GM12878 (cell line): Measurements from ENCODE around the gene ZMIZ1. TPM values are rescaled to one million over a fixed set of nuclear protein-coding genes. Genes with fewer than 3 reads are reported as not detected.

Experiments used
- ATAC-seq: fragments of 200-7000 bp; cut with Tn5 transposase; 3 replicates; pipeline ENCODE4 v1.9.1; 2020; ENCODE audit warnings: mild to moderate bottlenecking, moderate library complexity
- BruUV-seq: library from RNA; stranded (reverse); fragments of 400-500 nt; replicated peaks from 2 replicates; lab custom pipeline; 2021; lab: Mats Ljungman, UMichigan
- CTCF ChIA-PET: fragments of 300-600 bp; sonication (Branson Sonifier 250); formaldehyde crosslinking; extraction: SDS; loops from one replicate; lab custom pipeline; 2021; ENCODE audit warnings: inconsistent platforms; lab: Yijun Ruan, JAX
- POLR2A ChIA-PET: fragments of 350-600 bp; formaldehyde crosslinking; extraction: SDS; loops from one replicate; lab custom pipeline; 2021; ENCODE audit warnings: inconsistent platforms; lab: Charles Lee
- RAD21 ChIA-PET: fragments of 300-600 bp; sonication (Branson Sonifier 250); formaldehyde crosslinking; loops from one replicate; lab custom pipeline; 2023; ENCODE audit warnings: antibody characterized with exemption; ENCODE audit not compliant: unreplicated experiment; lab: Charles Lee
- SMC1A ChIA-PET: fragments of 300-600 bp; sonication (Branson Sonifier 250); formaldehyde crosslinking; loops from one replicate; lab custom pipeline; 2023; ENCODE audit not compliant: unreplicated experiment, uncharacterized antibody; lab: Charles Lee
- DNase-seq: peaks from one replicate; pipeline ENCODE4 v3.0.0-alpha.2; 2011; ENCODE audit warnings: low read depth, low spot score
- FAIRE-seq: peaks from 3 replicates; lab custom pipeline; 2011; peaks lifted over from hg19 to GRCh38; lab: Jason Lieb, UNC
- H2AFZ ChIP-seq: 2 replicates; pipeline ENCODE4 v1.6.0; 2011; ENCODE audit warnings: low read depth, low read length, control low read depth; ENCODE audit not compliant: control insufficient read depth
- H3K27ac ChIP-seq: 2 replicates; pipeline ENCODE4 v1.5.1; 2011; ENCODE audit warnings: control low read depth; ENCODE audit not compliant: control insufficient read depth, insufficient read depth
- H3K27me3 ChIP-seq, 2 experiments: replicated peaks in 1 of 2; 2 replicates each; pipeline versions ENCODE4 v1.6.0 to v1.6.1; 2011; ENCODE audit warnings: low read length in 1 of 2; ENCODE audit not compliant: control insufficient read depth in 2 of 2, insufficient read depth in 2 of 2
- H3K36me3 ChIP-seq, 2 experiments: 2 replicates each; pipeline ENCODE4 v1.5.1; 2011; ENCODE audit warnings: low read length in 1 of 2; ENCODE audit not compliant: control insufficient read depth in 2 of 2, insufficient read depth in 2 of 2
- H3K4me1 ChIP-seq: 2 replicates; pipeline ENCODE4 v1.6.1; 2011; ENCODE audit warnings: mild to moderate bottlenecking, low read length, moderate library complexity, mixed read lengths; ENCODE audit not compliant: control insufficient read depth, insufficient read depth
- H3K4me2 ChIP-seq: 2 replicates; pipeline ENCODE4 v1.6.0; 2011; ENCODE audit warnings: control low read depth; ENCODE audit not compliant: control insufficient read depth, insufficient read depth
- H3K4me3 ChIP-seq: fragments of 200-600 bp; sonication (generic); 2 replicates; pipeline ENCODE4 v1.5.1; 2016
- H3K79me2 ChIP-seq: 2 replicates; pipeline ENCODE4 v1.6.0; 2011; ENCODE audit warnings: low read length; ENCODE audit not compliant: control insufficient read depth, insufficient read depth
- H3K9ac ChIP-seq: 2 replicates; pipeline ENCODE4 v1.8.0; 2011; ENCODE audit warnings: low read length, control low read depth, mixed read lengths; ENCODE audit not compliant: control insufficient read depth, insufficient read depth
- H3K9me3 ChIP-seq: replicated peaks from 3 replicates; pipeline ENCODE4 v1.5.1; 2011; ENCODE audit warnings: mild to moderate bottlenecking, low read length; ENCODE audit not compliant: control insufficient read depth, insufficient read depth
- H4K20me1 ChIP-seq: 2 replicates; pipeline ENCODE4 v1.6.0; 2011; ENCODE audit not compliant: control insufficient read depth, insufficient read depth
- DPF2 ChIP-seq: fragments of 450-650 bp; IDR thresholded peaks from 2 replicates; pipeline ENCODE4 v1.6.1; 2017; ENCODE audit warnings: mild to moderate bottlenecking
- IKZF2 ChIP-seq, 2 experiments: fragments of 450-650 bp; IDR thresholded peaks; 2 replicates each; pipeline ENCODE4 v1.6.1; 2017; ENCODE audit warnings: mild to moderate bottlenecking in 2 of 2, moderate library complexity in 2 of 2
- MEF2A ChIP-seq: IDR thresholded peaks from 2 replicates; pipeline ENCODE4 v1.6.1; 2011; ENCODE audit warnings: low read depth, mild to moderate bottlenecking, low read length, moderate library complexity; ENCODE audit not compliant: insufficient read depth
- NFIC ChIP-seq: IDR thresholded peaks from 2 replicates; pipeline ENCODE4 v1.6.1; 2012; ENCODE audit warnings: low read depth, mild to moderate bottlenecking, inconsistent platforms, low read length, moderate library complexity
- SPI1 ChIP-seq: IDR thresholded peaks from 2 replicates; pipeline ENCODE4 v1.6.1; 2011; ENCODE audit warnings: low read depth, mild to moderate bottlenecking, low read length, moderate library complexity, borderline replicate concordance; ENCODE audit not compliant: insufficient read depth
- STAT3 ChIP-seq: IDR thresholded peaks from 2 replicates; pipeline ENCODE4 v1.6.1; 2011; ENCODE audit warnings: low read depth, low read length, improper control_type of control experiment
- SUPT20H ChIP-seq: IDR thresholded peaks from 2 replicates; pipeline ENCODE4 v1.6.1; 2011; ENCODE audit warnings: low read depth, mild to moderate bottlenecking, low read length, moderate library complexity, borderline replicate concordance; ENCODE audit not compliant: control insufficient read depth
- WGBS: methylation state at CpG from one replicate; pipeline ENCODE4 v1.1.6; 2016; ENCODE audit warnings: low lambda C conversion rate; ENCODE audit not compliant: insufficient replicate concordance, insufficient coverage; ENCODE audit errors: missing lambda C conversion rate; 5-methylcytosine and 5-hydroxymethylcytosine counted together
- in situ Hi-C: fragments of 300-500 bp; cut with MboI; formaldehyde crosslinking; loops from 9 replicates; pipeline ENCODE4 v1.14.3; 2018; ENCODE audit warnings: mixed read lengths
- intact Hi-C: fragments of 100-400 bp; cut with micrococcal nuclease; formaldehyde crosslinking; loops from one replicate; pipeline ENCODE4 v1.14.2; 2022; ENCODE audit not compliant: unreplicated experiment
- polyA plus RNA-seq, 11 experiments: library from polyadenylated mRNA; depleted of rRNA in 4 of 11; unstranded in 6 of 11; stranded (reverse) in 5 of 11; fragments of >200 nt; fragmentation: Nextera tagmentation in 4 of 11; fragmentation: Illumina TruSeq in 1 of 11; extraction: Ambion mirVana in 4 of 11; extraction: Trizol in 1 of 11; gene quantifications; 1 replicate in 1 of 11; 2 replicates in 10 of 11; pipeline versions ENCODE4 v1.2.1 to v1.2.3, GENCODE V29; 2011 to 2016; ENCODE audit warnings: inconsistent platforms in 2 of 11, missing spikeins in 2 of 11, low read depth in 1 of 11
- total RNA-seq, 4 experiments: library from RNA; depleted of rRNA in 3 of 4; stranded (reverse); fragments of >200 nt in 3 of 4; fragmentation: Illumina TruSeq in 1 of 4; extraction: Trizol in 1 of 4; gene quantifications; 2 replicates each; pipeline versions ENCODE4 v1.2.1 to v1.2.3, GENCODE V29; 2013 to 2021
- TF ChIP-seq, protein P1 (sequence below): fragments of 450-650 bp; IDR thresholded peaks from 2 replicates; pipeline ENCODE4 v1.6.1; 2016; ENCODE audit warnings: mild to moderate bottlenecking
- TF ChIP-seq, protein P2 (sequence below): IDR thresholded peaks from 2 replicates; pipeline ENCODE4 v1.6.1; 2012; ENCODE audit warnings: low read length, inconsistent platforms
- TF ChIP-seq, protein P3 (sequence below): fragments of 450-650 bp; IDR thresholded peaks from 2 replicates; pipeline ENCODE4 v1.6.1; 2014; ENCODE audit warnings: mild to moderate bottlenecking
- TF ChIP-seq, protein P4 (sequence below): fragments of 450-650 bp; IDR thresholded peaks from 2 replicates; pipeline ENCODE4 v1.6.1; 2017; ENCODE audit warnings: mild to moderate bottlenecking, moderate library complexity
- TF ChIP-seq, protein P5 (sequence below): IDR thresholded peaks from 2 replicates; pipeline ENCODE4 v1.6.1; 2011; ENCODE audit warnings: low read depth, low read length, improper control_type of control experiment, borderline replicate concordance

ZMIZ1 gene
- total and polyA plus RNA-seq, 10 of the 15 experiments (the other 5 are each of a cell fraction or from before 2014, with no cell fraction given): 3.1 to 82.3 (median 14.9) TPM

DNA sequence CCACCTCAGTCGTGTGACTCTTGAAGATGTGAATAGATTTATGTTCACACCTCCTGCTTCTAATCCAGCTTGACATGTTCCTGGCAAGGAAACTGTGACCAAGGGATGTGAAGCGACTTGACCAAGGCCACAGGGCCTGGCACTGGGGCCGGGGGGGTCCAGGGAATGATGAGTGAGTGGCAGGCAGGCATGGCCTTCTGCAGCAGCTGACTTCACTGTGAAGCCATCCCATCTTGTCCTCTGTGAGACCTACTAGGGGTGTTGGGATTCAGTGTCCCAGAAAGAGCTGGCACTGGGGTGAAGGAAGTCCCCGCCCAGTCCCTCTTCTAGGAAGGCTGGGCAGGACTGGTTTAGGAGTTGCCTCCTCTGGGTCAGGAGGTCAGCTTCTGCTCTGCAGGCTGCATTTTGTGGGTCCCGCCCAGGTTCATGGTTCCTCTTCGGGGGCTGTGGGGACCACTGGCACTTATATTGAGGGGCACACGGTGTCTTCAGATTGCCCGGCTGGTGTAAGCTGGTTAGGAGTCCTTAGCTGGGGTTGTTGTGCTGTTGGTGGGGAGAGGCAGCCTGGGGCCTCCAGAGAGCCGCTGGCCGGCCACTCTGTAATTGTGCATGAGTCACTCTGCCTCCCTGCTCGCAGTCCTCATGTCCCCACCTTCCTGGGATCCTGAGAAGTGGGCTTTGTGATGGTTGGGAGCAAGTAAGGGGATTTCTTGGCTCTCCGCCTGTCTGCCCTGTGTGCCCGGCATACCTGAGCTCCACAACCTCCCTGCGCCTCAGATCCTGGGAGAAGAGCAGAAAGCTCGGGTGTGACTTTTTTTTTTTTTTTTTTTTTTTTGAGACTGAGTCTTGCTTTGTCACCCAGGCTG lies 11.0 kb downstream of the ZMIZ1 start:
- Histone ChIP-seq H3K27ac (no peak overlapping the region), H4K20me1 (no peaks in the 10 kb centered on the region), H3K4me1 (peaks cover 29% of the 10 kb centered on the region), H3K79me2 (no peaks in the 10 kb centered on the region), H3K4me2 (no peak overlapping the region), H3K27me3 (no peaks in the 10 kb centered on the region), H3K4me3 (no peak overlapping the region), H3K9ac (no peak overlapping the region), H3K36me3 (no peaks in the 10 kb centered on the region), H3K9me3 (no peaks in the 10 kb centered on the region), H2AFZ (no peak overlapping the region)
- WGBS: 43% methylated on average over 12 of the region's 15 CpGs
- ChIA-PET POLR2A (no interaction called here), RAD21 (no interaction called here), SMC1A (interaction anchor here (0.6 kb wide), 1 partner anchor 314 kb away, joined by 3 read pairs; no protein-coding TSS in a partner anchor), CTCF (interaction anchor here (1.0 kb wide), 1 partner anchor 123 kb away, joined by 3 read pairs; no protein-coding TSS in a partner anchor)
- intact Hi-C loops (no loop called here), in situ Hi-C loops (no loop called here)
- ATAC-seq (no peak), FAIRE-seq (no peak), DNase-seq (no peak)
- BruUV-seq: no TSS peak
- TF ChIP-seq, protein P1, sequence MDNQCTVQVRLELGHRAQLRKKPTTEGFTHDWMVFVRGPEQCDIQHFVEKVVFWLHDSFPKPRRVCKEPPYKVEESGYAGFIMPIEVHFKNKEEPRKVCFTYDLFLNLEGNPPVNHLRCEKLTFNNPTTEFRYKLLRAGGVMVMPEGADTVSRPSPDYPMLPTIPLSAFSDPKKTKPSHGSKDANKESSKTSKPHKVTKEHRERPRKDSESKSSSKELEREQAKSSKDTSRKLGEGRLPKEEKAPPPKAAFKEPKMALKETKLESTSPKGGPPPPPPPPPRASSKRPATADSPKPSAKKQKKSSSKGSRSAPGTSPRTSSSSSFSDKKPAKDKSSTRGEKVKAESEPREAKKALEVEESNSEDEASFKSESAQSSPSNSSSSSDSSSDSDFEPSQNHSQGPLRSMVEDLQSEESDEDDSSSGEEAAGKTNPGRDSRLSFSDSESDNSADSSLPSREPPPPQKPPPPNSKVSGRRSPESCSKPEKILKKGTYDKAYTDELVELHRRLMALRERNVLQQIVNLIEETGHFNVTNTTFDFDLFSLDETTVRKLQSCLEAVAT: no peak
- TF ChIP-seq NFIC (no peak), DPF2 (no peak), SUPT20H (no peak), SPI1 (no peak), IKZF2 (IDR thresholded peaks at IDR 0.05) (no peak), MEF2A (no peak), STAT3 (no peak)
- TF ChIP-seq, protein P2, sequence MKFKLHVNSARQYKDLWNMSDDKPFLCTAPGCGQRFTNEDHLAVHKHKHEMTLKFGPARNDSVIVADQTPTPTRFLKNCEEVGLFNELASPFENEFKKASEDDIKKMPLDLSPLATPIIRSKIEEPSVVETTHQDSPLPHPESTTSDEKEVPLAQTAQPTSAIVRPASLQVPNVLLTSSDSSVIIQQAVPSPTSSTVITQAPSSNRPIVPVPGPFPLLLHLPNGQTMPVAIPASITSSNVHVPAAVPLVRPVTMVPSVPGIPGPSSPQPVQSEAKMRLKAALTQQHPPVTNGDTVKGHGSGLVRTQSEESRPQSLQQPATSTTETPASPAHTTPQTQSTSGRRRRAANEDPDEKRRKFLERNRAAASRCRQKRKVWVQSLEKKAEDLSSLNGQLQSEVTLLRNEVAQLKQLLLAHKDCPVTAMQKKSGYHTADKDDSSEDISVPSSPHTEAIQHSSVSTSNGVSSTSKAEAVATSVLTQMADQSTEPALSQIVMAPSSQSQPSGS: no peak
- TF ChIP-seq, protein P3, sequence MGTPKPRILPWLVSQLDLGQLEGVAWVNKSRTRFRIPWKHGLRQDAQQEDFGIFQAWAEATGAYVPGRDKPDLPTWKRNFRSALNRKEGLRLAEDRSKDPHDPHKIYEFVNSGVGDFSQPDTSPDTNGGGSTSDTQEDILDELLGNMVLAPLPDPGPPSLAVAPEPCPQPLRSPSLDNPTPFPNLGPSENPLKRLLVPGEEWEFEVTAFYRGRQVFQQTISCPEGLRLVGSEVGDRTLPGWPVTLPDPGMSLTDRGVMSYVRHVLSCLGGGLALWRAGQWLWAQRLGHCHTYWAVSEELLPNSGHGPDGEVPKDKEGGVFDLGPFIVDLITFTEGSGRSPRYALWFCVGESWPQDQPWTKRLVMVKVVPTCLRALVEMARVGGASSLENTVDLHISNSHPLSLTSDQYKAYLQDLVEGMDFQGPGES: no peak
- TF ChIP-seq, protein P4, sequence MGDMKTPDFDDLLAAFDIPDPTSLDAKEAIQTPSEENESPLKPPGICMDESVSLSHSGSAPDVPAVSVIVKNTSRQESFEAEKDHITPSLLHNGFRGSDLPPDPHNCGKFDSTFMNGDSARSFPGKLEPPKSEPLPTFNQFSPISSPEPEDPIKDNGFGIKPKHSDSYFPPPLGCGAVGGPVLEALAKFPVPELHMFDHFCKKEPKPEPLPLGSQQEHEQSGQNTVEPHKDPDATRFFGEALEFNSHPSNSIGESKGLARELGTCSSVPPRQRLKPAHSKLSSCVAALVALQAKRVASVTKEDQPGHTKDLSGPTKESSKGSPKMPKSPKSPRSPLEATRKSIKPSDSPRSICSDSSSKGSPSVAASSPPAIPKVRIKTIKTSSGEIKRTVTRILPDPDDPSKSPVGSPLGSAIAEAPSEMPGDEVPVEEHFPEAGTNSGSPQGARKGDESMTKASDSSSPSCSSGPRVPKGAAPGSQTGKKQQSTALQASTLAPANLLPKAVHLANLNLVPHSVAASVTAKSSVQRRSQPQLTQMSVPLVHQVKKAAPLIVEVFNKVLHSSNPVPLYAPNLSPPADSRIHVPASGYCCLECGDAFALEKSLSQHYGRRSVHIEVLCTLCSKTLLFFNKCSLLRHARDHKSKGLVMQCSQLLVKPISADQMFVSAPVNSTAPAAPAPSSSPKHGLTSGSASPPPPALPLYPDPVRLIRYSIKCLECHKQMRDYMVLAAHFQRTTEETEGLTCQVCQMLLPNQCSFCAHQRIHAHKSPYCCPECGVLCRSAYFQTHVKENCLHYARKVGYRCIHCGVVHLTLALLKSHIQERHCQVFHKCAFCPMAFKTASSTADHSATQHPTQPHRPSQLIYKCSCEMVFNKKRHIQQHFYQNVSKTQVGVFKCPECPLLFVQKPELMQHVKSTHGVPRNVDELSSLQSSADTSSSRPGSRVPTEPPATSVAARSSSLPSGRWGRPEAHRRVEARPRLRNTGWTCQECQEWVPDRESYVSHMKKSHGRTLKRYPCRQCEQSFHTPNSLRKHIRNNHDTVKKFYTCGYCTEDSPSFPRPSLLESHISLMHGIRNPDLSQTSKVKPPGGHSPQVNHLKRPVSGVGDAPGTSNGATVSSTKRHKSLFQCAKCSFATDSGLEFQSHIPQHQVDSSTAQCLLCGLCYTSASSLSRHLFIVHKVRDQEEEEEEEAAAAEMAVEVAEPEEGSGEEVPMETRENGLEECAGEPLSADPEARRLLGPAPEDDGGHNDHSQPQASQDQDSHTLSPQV: no peak
- TF ChIP-seq, protein P5, sequence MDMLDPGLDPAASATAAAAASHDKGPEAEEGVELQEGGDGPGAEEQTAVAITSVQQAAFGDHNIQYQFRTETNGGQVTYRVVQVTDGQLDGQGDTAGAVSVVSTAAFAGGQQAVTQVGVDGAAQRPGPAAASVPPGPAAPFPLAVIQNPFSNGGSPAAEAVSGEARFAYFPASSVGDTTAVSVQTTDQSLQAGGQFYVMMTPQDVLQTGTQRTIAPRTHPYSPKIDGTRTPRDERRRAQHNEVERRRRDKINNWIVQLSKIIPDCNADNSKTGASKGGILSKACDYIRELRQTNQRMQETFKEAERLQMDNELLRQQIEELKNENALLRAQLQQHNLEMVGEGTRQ: no peak
